GM18520 (cell line): Measurements from ENCODE around the gene MARCKS.
"Not testable (repeated sequence)": the region's sequence is repeated elsewhere in the genome, so short reads cannot be mapped to it uniquely, and the experiment has no call there.

ENCODE experiments used
- ATAC-seq: cut with Tn5 transposase; IDR thresholded peaks from one replicate; pipeline ENCODE4 v1.9.1; 2021; ENCODE audit not compliant: unreplicated experiment

The MARCKS gene

GRCh38 chr6:113882336-113883022 is 25.3 kb downstream of the MARCKS start:
- no peak for ATAC-seq

DNA sequence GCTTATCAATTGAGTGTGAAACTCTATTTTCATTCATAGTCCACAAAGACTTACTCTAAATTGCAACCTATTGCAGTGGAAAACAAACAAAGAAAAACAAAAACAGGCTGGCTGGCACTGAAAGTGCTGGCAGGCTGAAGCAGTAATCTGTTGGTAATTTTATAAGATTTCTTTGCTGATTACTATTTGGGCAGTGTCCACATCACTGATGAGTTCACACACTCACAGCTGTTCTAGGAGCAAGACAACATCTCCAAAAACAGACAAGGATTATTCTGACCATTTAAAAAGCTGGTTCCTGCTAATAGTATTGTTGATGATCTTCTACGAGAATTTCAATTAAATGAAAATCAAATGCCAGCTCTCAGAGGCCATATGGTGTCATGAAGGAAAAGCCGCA is 26.9 kb downstream of the MARCKS start:
- no peak for ATAC-seq

DNA sequence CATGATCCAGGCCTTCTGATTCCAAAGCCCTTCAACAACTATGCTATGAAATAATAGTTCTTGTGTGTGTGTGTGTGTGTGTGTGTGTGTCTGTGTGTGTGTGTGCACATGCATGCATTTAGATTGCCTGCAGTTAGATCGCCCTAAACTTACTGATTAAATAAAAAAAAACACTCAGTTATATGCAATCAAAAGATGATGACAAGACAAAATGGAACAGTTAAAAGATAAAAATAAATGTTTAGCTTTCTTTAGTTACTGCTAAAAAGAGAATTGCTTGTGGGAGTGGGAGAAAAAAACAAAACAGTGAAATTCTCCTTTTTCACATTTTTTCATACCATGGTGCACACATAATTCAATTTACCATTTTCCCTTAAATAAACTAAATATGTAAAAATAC is 29.4 kb downstream of the MARCKS start:
- ATAC-seq, result no peak

DNA sequence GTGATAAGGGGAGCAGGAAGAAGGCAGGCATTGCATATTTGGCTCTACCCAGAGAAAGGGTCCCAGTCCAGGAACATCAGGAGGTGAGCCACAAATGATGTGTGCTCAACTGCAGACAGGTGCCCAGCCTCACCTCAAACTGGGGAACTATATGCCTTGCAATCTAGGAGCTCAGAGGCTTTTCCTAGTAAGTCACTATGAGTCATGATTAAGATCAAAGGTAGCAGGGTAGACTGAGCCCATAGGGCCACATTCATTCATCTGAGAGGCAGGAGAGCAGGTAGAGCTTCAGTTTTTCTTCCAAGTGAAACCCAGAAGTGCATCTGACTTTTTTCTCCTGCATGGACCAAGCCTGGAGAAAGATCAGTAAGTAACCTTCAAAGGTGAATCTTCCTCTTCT is 31.3 kb downstream of the MARCKS start:
- ATAC-seq, result no peak

- no peak for ATAC-seq
These were observed 31.9 kb downstream of the MARCKS start for GRCh38 chr6:113888956-113889630.

DNA sequence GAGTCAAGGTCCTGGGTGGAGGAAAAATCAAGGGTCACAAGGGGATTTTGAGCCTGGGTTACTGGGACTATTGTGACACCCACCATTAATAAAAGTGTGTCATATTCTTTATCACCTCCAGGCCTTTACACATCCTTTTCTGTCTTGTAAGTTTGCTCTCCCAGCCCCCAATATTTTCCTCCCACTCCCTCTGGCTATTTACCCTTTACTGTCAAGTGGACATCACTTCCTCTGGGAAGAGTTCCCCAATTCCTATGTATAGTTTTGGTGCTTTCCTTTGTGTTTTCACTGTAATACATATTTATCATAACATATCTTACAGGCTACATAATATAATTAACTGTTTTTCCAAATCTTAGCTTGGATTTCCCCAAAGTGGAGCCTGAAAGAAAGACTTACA is 36.3 kb downstream of the MARCKS start:
- ATAC-seq, result no peak

DNA sequence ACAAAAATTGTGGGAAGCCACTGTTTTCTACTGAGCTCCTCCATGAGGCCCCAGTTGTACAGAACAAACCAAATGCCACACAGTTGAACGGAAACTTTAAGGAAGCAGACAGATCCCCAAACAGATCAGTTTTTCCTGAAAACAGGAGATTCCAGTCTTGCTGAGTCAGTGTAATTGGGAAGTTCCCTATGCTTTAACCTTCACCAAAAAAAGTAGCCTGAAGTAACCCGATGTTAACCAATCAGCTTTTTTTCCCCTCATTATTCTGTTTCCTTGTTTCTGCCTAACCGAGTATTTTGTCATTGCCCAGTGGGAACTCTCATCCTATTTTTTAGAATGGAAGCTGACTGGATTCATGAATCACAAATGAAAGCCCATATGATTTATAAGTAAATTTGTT is 36.7 kb downstream of the MARCKS start:
- no peak for ATAC-seq

GRCh38 chr6:113894712-113895674 is 37.8 kb downstream of the MARCKS start:
- ATAC-seq, result no peak

DNA sequence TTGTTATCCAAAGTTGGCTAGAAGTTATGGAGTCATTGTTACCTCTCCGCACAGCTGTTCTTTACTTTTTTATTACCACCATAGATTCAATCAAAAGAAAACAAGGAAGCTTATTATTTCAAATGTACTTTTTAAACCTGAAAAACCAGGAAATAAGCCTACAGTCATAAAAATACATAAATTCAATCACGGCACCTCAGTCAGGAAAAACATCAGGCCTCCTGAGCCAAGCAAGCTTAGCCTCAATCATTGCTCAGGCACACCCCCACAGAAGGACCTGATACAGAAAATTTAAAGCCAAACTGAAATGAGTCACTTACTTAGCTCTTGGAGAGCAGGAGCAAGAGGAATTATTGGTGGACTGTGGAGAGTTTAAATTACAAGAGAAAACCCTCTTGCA is 44.3 kb downstream of the MARCKS start:
- no peak for ATAC-seq

DNA sequence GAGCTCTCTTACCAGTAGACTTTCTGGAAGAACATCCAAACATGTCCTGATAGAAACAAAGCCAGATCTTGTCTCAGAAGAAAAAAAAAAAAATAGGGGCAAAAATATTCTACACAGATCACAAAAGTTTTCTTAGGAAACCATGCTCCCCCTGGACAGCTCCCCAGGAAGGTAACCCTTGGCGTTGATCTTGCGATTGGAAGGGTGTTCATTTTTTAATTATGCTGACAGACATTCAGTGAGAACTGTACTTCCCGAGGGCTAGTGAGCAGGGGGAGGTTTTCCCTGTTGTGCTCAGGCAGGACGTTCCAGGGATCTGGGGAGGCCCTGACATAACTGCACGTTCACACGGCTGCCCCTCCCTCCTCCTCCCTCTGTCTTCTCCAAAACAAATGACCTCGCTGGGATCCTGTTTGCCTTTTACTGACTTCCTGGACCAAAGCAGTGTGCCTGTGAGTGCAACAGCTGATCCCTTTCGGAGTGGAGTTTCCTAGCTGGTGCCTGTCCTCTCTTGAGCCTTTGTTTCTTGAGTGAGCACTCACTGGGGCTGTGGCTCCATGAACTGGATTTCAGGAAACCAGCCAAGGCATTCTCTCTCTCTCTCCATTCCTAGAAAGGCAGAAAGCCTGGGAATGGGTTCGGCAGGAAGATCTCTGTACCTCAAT is 46.7 kb downstream of the MARCKS start:
- ATAC-seq, result no peak

GRCh38 chr6:113907102-113907815 is 50.1 kb downstream of the MARCKS start:
- ATAC-seq, result no peak

GRCh38 chr6:113908801-113909200 is 51.7 kb downstream of the MARCKS start:
- ATAC-seq, result no peak

DNA sequence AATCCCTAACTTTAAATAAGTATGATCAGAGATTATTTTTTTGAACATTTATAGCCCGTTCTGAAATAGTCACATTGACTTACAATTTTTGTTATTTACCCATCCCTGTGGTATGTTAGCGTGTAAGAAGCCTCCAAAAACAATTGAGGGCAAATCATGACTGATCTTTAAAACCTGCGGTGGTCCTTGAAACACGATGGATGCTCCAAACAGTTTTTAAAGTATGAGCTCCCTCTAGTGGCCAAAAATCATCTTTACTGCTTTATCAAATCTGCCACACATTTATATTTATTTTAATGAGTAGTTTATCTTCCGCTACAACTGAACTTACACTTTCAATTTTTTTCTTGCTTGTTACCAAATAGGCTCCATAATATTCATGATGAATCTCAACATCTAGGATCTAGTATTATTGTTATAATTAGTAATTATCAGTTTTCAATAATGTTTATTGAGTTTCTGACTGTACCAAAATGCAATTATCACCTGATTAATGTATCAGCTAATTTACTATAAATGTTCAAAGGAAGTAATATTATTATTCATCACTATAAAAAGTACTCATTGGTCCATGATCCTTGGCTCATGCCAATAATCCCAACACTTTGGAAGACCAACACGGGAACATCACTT is 52.2 kb downstream of the MARCKS start:
- no peak for ATAC-seq

DNA sequence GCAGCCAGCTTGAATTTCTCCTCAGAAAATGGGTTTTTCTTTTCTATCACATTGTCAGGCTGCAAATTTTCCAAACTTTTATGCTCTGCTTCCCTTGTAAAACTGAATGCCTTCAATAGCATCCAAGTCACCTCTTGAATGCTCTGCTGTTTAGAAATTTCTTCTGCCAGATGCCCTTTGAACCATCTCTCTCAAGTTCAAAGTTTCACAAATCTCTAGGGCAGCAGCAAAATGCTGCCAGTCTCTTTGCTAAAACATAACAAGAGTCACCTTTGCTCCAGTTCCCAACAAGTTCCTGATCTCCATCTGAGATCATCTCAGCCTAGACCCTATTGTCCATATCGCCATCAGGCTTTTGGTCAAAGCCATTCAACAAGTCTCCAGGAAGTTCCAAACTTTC is 53.1 kb downstream of the MARCKS start:
- ATAC-seq, result not testable (repeated sequence)
